GM12801 (cell line): Measurements from ENCODE around the gene PPP1R13B.

Source experiments
- TF ChIP-seq, protein P1 (sequence below): IDR thresholded peaks from one replicate; pipeline ENCODE4 v1.5.1; 2011; ENCODE audit warnings: control low read depth; ENCODE audit not compliant: insufficient read length; ENCODE audit errors: extremely low read depth

Gene PPP1R13B

DNA sequence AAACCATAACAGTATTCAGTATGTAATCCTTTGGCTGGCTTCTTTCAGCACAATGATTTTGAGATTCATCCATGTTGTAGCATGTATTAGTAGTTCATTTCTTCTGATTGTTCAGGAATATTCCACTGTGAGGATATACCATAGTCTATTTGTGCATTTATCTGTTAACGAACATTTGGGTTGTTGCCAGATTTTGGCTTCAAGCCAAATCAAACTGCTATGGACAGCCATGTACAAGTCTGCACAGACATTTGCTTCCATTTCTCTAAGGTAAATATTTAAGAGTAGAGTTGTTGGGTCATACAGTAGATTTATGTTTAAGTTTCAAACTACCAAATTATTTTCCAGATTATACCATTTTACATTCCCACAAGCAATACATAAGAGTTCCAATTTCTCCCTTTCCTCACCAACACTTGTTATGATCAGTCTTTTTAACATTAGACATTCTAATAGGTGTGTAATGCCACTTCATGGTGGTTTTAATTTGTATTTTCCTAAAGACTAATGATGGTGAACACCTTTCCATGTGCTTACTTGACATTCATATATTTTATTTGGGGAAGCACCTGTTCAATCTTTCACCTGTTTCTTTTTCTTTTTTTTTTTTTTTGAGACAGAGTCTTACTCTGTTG lies 75.2 kb downstream of the PPP1R13B start:
- TF ChIP-seq, protein P1, sequence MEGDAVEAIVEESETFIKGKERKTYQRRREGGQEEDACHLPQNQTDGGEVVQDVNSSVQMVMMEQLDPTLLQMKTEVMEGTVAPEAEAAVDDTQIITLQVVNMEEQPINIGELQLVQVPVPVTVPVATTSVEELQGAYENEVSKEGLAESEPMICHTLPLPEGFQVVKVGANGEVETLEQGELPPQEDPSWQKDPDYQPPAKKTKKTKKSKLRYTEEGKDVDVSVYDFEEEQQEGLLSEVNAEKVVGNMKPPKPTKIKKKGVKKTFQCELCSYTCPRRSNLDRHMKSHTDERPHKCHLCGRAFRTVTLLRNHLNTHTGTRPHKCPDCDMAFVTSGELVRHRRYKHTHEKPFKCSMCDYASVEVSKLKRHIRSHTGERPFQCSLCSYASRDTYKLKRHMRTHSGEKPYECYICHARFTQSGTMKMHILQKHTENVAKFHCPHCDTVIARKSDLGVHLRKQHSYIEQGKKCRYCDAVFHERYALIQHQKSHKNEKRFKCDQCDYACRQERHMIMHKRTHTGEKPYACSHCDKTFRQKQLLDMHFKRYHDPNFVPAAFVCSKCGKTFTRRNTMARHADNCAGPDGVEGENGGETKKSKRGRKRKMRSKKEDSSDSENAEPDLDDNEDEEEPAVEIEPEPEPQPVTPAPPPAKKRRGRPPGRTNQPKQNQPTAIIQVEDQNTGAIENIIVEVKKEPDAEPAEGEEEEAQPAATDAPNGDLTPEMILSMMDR: no peak

DNA sequence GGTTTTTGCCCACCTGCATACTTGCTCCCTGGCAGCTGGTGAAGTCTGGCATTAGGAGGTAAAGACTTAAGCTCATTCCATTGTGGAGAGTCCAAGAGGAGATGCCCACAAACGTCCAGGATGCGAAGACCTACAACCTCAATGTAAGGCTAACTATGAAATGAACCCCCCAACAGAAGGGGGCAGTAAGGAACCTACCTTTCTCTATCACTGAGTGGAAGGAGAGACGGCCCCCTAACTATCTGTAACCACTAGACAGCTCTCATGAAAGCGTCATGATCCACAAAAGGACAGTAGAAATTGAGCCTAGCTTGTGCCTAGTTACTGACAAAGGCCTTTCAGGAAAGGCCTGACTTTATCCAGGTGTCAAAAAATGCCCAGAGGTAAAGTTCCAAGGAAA lies 76.5 kb downstream of the PPP1R13B start:
- TF ChIP-seq, protein P1: no peak

DNA sequence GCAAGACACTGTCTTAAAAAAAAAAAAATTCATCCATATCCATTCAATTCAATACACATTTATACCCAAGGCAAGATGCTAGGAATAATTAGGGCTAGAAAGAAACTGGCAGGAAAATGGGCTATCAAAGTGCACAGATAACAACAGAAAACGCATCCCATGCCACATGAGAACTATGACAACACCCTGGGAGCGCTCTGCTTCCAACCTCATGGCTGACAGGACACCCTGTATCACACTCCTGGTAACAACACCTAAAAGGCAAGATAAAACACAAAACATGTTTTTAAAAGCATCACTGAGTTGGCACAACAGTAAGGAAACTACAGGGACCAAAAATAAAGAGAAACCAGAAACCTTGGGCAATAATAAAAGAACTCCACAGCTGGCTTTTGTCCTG lies 76.9 kb downstream of the PPP1R13B start:
- TF ChIP-seq, protein P1: no peak

DNA sequence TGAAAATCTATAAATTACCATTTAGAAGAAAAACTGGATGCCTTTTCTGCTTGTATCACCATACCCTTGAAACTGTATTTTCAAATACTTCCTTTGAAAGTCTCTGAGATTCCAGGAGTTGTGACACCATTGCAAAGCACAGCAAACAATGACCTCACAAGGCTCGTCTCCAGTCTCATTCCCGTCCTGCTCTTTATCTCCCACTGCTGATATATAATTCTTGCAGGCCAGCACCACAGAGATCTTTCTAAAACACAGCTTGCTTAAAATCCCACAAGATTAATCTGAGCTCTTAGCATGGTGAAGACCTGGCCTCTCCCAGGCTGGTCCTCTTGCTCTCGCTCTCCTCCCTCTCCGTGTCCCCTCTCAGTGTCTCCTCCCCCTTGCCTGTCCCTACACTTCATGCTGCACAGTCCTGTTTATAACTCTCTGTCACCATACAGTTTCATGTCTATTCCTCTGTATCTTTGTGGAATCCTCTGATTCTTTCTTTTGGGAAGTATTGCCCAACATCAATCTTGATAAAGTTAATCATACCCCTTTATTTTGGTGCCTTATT lies 80.0 kb downstream of the PPP1R13B start:
- TF ChIP-seq, protein P1: no peak

DNA sequence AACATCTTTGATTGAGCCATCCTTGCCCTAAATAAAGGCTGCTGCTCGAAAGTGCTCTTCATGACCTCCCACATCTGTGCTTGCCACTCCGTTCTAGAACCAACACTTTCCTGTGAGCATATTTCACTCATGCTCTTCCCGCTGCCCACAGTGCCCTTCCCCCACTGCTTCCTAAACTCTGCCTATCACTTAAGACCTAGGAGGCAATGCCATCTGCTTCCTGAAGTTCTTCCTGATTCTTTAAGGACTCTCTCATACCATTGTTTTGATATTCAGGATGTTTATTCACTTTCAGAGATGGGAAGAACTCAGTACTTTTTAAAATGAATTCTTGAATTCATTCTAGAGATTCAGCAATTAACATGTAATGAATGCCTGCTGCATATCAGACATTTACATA lies 81.8 kb downstream of the PPP1R13B start:
- TF ChIP-seq, protein P1: no peak

DNA sequence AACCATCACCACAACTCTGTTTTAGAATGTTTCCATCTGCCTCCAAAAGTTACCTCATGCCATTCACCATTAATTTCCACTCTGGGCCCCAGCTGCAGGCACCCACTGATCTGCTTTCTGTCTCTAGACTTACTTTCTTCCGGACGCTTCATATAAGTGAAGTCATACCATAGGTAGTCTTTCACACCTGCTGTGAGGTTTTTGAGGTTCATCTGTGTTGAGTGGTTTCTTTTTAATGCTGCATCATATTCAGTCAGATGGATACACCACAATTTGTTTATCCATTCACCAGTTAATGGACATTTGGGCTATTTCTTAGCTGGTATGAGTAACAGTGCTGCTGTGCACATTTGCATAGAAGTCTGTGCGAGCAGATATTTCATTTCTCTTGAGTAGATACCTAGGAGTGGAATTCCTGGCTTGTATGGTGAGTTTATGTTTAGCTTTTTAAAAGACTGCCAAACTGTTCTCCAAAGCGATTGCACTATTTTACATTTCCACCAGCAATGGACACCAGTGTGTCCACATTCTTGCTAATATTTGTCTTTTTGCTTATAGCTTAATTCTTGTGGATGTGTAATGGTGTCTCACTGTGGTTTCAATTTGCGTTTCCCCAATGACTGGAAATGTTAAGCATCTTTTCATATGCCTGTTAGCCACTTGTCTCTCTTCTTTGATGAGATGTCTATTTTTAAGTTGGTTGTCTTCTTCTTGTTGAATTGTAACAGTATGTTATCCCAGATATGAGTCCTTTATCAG lies 83.5 kb downstream of the PPP1R13B start:
- TF ChIP-seq, protein P1: no peak

DNA sequence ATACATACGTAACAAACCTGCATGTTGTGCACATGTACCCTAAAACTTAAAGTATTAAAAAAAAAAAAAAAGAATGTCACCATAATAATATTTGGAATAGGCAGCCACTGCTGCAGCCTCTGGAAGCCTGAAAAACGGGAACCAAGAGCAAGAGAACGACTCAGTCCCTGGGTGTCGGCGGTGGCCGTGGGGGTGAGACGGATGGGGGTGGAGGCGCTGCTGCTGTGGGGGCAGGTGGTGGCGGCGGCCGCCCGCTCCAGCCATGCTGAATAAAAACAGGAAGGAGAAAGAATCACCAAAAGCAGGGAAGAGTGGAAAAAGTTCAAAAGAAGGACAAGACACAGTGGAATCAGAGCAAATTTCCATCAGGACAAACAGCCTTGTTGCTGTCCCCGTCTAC lies 84.8 kb downstream of the PPP1R13B start:
- TF ChIP-seq, protein P1: no peak
